ENCODE data around the gene SCCPDH.
"Not testable (repeated sequence)": the region's sequence is repeated elsewhere in the genome, so short reads cannot be mapped to it uniquely, and the experiment has no call there.

The SCCPDH gene

DNA sequence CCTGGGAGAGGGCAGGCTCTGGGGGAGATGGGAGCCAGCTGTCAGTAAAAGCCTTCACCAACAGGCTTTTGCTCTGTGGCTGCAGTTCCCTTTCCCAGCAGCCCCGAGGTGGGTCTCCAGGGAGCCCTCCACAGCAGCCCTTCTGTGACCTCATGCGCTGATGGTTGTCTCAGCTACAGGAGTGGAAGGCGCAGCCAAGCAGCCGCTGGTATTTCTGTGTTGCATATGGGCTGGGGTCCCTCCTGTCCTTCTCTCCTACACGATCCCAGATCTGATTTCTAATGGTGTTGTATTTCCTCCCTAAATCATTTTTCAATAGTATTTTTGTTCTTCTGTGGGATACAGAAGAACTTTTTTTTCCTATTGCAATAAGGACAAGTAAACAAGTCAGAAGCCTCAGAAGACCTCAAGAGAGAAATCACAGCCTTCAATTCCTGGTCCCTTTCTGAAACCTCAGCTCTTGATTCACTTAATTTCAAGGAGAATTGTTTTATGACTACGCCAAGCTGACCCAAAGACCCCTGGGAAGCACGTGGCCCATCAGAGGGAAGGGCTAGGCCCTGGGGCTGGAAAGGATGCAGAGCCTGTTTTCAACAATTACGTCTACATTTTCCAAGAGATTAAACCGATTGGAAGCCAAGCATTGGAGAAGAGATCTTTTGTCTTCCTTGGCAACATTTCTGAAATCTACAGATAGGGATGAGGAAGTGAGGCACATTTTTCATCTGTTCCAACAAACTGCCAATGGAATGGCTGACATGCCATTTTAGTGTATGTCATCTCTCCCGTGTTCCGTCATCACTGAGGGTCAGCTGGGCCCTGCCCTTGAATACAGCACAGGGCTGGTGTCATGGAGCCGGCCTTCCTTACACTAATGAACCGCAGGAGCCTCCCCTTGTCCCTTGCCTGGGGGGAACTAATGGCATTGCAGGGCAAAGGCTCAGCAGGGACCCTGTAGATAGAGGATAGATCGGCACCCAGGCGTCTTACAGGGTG, 42.0 kb upstream of the SCCPDH start:
- DNase-seq (ENCODE audit: low spot score) = no peak
- H3K27ac ChIP-seq = no peak overlapping the region
- TF ChIP-seq, protein P1, sequence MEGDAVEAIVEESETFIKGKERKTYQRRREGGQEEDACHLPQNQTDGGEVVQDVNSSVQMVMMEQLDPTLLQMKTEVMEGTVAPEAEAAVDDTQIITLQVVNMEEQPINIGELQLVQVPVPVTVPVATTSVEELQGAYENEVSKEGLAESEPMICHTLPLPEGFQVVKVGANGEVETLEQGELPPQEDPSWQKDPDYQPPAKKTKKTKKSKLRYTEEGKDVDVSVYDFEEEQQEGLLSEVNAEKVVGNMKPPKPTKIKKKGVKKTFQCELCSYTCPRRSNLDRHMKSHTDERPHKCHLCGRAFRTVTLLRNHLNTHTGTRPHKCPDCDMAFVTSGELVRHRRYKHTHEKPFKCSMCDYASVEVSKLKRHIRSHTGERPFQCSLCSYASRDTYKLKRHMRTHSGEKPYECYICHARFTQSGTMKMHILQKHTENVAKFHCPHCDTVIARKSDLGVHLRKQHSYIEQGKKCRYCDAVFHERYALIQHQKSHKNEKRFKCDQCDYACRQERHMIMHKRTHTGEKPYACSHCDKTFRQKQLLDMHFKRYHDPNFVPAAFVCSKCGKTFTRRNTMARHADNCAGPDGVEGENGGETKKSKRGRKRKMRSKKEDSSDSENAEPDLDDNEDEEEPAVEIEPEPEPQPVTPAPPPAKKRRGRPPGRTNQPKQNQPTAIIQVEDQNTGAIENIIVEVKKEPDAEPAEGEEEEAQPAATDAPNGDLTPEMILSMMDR (IDR thresholded peaks at IDR 0.05) = no peak
- no peak overlapping the region for H3K4me3 ChIP-seq

- TF ChIP-seq, protein P1 (IDR thresholded peaks at IDR 0.05) = no peak
- DNase-seq (ENCODE audit: low spot score) = no peak
- Histone ChIP-seq H3K27ac (no peak overlapping the region), H3K4me3 (no peak overlapping the region)
Observed at GRCh38 chr1:246683521-246683920, 40.7 kb upstream of the SCCPDH start.

DNA sequence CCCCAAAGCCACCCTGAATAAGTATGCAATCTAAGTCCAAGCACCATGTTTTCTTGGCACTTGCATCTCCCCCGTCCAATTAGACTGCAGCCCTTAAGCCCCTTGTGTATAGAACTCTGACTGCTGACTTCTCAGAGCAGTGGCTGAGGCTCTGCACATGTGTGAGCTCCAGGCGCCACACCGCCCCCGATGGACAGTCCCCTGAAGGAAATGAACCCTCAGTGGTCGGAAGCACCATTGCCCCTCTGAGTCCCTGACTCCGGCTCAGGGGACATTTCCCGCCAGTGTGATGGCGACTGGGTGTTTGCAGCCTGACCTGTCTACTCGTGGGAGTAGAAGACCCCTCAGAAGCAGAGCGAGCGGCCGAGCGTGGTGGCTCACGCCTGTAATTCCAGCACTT, 37.2 kb upstream of the SCCPDH start:
- H3K4me3 ChIP-seq = no peak overlapping the region
- TF ChIP-seq, protein P1 (IDR thresholded peaks at IDR 0.05) = no peak
- DNase-seq (ENCODE audit: low spot score) = no peak
- H3K27ac ChIP-seq = no peak overlapping the region

DNA sequence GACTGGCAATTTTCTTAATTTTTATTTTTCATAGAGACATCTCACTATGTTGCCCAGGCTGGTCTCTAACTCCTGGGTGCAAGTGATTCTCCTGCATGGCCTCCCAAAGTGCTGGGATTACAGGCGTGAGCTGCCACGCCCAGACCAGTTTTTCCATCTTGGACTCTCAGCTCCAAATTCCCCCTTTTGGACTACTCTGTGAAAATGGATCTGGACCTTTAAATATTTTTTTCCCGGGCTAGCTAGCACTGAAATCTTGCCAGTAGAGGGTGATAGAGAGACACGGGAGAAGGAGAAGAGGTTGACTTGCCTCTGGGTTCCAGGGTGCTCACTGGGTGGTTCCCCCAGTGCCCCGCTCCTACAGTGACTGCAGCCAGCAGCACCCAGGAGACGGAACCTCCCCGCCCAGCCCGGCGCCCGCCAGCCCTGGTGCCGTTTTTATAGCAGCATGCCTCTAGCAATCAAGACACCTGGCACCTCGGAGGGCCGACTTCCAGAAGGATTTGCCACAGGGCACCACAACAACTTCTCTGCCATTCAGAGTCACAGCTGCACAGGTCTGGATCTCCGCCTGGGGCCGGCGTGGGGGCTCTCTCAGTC, 34.7 kb upstream of the SCCPDH start:
- H3K27ac ChIP-seq = no peak overlapping the region
- TF ChIP-seq, protein P1 (IDR thresholded peaks at IDR 0.05) = peak; percentile 80
- DNase-seq (ENCODE audit: low spot score) = no peak
- peak overlapping the region; percentile 53 for H3K4me3 ChIP-seq

- Histone ChIP-seq H3K4me3 (no peak overlapping the region), H3K27ac (no peak overlapping the region)
- DNase-seq (ENCODE audit: low spot score) = no peak
- TF ChIP-seq, protein P1 (IDR thresholded peaks at IDR 0.05) = no peak
Observed at GRCh38 chr1:246690100-246690499, 34.1 kb upstream of the SCCPDH start.

DNA sequence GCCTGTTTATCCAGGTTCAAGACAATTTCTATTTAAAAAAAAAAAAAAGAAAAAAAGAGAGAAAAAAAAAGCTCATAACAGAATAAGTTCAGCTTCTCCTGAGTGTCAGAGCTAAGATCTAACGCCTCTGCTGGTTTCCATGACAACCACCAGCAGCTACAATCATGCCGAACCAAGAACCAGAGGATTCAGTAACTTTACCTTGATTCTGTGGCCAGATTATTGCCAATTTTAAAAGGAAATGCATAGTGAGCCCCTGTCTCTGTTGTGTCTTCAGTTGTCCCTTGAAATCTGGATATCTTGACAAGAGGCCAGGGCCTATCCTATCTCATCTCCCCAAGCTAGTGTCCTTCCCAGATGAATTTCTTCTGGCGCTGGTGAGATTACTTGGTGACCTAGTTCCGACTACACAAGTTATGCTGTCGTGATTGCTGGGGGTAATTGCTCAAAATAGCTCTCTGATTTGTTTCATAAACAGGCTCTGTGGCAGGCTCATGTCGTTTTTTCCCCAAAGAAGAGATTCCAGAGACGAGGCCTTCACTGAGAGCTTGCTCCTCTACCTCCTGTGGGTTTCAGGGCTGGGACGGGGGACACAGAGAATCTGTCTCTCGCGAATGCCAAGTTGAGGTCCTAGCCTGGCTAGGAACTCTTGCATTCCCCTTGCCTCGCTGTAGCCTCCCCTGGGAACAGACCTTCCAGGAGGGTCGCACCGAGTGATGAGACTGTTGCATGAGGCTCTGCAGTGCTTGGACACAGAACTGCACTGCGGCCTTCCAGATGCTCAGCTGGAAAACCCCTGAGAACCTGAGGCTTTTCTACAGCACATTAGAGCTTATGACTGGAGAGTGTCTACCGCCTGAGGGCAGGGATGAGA, 32.4 kb upstream of the SCCPDH start:
- no peak for DNase-seq (ENCODE audit: low spot score)
- no peak overlapping the region for H3K27ac ChIP-seq
- TF ChIP-seq, protein P1 (IDR thresholded peaks at IDR 0.05) = no peak

DNA sequence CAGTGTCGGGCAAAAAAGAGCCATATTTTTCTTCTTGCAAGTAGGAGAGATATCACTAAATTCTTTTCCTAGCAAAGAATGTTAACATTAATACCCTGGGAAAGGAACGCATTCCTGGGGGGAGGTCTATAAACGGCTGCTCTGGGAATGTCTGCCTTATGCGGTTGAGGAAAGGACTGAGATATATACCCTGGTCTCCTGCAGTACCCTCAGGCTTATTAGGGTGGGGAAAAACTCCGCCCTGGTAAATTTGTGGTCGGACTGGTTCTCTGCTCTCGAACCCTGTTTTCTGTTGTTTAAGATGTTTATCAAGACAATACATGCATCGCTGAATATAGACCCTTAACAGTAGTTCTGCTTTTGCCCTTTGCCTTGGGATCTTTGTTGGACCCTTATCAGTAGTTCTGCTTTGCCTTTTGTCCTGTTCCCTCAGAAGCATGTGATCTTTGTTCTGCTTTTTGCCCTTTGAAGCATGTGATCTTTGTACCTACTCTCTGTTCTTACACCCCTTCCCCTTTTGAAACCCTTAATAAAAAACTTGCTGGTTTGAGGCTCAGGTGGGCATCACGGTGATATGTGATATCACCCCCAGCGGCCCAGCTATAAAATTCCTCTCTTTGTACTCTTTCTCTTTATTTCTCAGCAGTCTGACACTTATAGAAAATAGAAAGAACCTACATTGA, 29.9 kb upstream of the SCCPDH start:
- H3K4me3 ChIP-seq; H3K27ac ChIP-seq; DNase-seq (ENCODE audit: low spot score): not testable (repeated sequence)

More for the DNA sequence above, 32.4 kb upstream of the SCCPDH start:
- H3K4me3 ChIP-seq = no peak overlapping the region
